Pancreas (tissue), 10 donors: ENCODE results near the gene CTU2. TPM values are rescaled to one million over a fixed set of nuclear protein-coding genes. Genes with fewer than 3 reads are reported as not detected.

ENCODE experiments used
- ATAC-seq, 4 donors: fragments of 200-7000 bp; cut with Tn5 transposase; one replicate each; pipeline versions ENCODE4 v1.8.0 to v1.9.1; 2020; ENCODE audit warnings: mild to moderate bottlenecking in 4 of 4, moderate library complexity in 4 of 4
- DNase-seq, 6 donors: peaks; one replicate each; pipeline ENCODE4 v3.0.0-alpha.2; 2020
- FAIRE-seq: peaks from 2 replicates; lab custom pipeline; 2012; peaks lifted over from hg19 to GRCh38; lab: Jason Lieb, UNC
- H3K27ac ChIP-seq, 4 donors: fragments of 200-600 bp; sonication (generic); 1 replicate in 3 of 4; 2 replicates in 1 of 4; pipeline versions ENCODE4 v1.5.0 to v1.8.0; 2020
- H3K27me3 ChIP-seq, 4 donors: fragments of 200-600 bp; one replicate each; pipeline ENCODE4 v1.8.0; 2021
- H3K36me3 ChIP-seq, 3 donors: fragments of 200-600 bp; sonication (generic) in 1 of 3; one replicate each; pipeline versions ENCODE4 v1.5.0 to v1.8.0; 2020 to 2021
- H3K4me1 ChIP-seq, 3 donors: fragments of 200-600 bp; one replicate each; pipeline ENCODE4 v1.8.0; 2021
- H3K4me3 ChIP-seq, 4 donors: fragments of 200-600 bp; sonication (generic) in 2 of 4; one replicate each; pipeline versions ENCODE4 v1.5.0 to v1.8.0; 2020 to 2021
- H3K9me3 ChIP-seq, 4 donors: fragments of 200-600 bp; one replicate each; pipeline ENCODE4 v1.8.0; 2021
- WGBS, 2 donors: extraction: QIAGEN DNeasy Blood & Tissue Kit; methylation state at CpG; one replicate each; pipeline ENCODE4 v1.1.7; 2013; 5-methylcytosine and 5-hydroxymethylcytosine counted together
- intact Hi-C, 3 donors: fragments of 100-400 bp; cut with DNase I; formaldehyde crosslinking; loops; one replicate each; pipeline versions ENCODE4 v1.11.1 to v1.14.2; 2022
- polyA plus RNA-seq, 2 donors: library from polyadenylated mRNA; stranded (reverse); fragments of 200-250 nt; gene quantifications; one replicate each; pipeline ENCODE4 v1.2.3, GENCODE V29; 2013
- total RNA-seq, 6 donors: library from RNA; stranded (reverse); fragmentation: NEBNext Ultra II Directional in 4 of 6; extraction: Animal tissue kit (Norgen Biotek cat#: 25700) in 4 of 6; gene quantifications; one replicate each; pipeline versions ENCODE4 v1.2.1 to v1.2.4, GENCODE V29; 2021 to 2023
- TF ChIP-seq, protein P1 (sequence below), 4 donors: fragments of 200-600 bp; sonication (generic) in 3 of 4; IDR thresholded peaks; one replicate each; pipeline versions ENCODE4 v1.5.0 to v1.8.0; 2021; ENCODE audit warnings: antibody characterized with exemption in 4 of 4
- donor health status: healthy with polysubstance abuse.
- donor health status: DM: no; HTN: no; CAD: no; lungs with moderate emphysema.
- donor health status: DM: no; HTN: no; CAD: no.
- donor health status: control.
- donor health status: control.
- donor health status: Bipolar disorder and iron deficiency.
- donor health status: DM: yes; HTN: yes; CAD: no.
- donor health status: DM: no; HTN: no; CAD: no.
- donor health status: DM: no; HTN: no; CAD: no.
- donor health status: DM: yes; HTN: yes; CAD: no.

Gene CTU2
- total and polyA plus RNA-seq, 8 donors, result 8.1 to 21.9 (median 10.6) TPM

DNA sequence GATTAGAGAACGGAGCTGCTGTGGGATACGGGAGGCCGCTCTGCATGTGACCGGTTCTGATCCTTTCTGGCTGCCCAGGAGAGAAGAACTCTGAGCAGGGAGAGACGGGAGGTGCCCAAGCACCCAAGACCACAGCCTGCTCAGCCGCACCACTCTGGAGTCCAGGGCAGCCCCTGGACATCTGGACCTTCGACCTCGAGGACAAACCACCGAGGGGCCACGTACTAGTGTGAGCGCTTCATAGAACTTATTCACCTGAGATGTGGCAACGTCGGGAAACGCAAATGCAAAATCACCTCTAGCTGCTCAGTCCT, 6.0 kb upstream of the CTU2 start:
- peak overlapping the region in 2 of 4 donors; percentile 15 to 50 for H3K27ac ChIP-seq
- DNase-seq (no peak), ATAC-seq (no peak), FAIRE-seq (no peak)
- H3K4me3 ChIP-seq, result no peak overlapping the region
- H3K36me3 ChIP-seq, result peaks cover 0 to 12% (median 4%) of the 10 kb centered on the region in 3 donors
- H3K4me1 ChIP-seq, result peaks cover 0 to 6% (median 4%) of the 10 kb centered on the region in 3 donors
- no peaks in the 10 kb centered on the region for H3K9me3 ChIP-seq
- TF ChIP-seq, protein P1, sequence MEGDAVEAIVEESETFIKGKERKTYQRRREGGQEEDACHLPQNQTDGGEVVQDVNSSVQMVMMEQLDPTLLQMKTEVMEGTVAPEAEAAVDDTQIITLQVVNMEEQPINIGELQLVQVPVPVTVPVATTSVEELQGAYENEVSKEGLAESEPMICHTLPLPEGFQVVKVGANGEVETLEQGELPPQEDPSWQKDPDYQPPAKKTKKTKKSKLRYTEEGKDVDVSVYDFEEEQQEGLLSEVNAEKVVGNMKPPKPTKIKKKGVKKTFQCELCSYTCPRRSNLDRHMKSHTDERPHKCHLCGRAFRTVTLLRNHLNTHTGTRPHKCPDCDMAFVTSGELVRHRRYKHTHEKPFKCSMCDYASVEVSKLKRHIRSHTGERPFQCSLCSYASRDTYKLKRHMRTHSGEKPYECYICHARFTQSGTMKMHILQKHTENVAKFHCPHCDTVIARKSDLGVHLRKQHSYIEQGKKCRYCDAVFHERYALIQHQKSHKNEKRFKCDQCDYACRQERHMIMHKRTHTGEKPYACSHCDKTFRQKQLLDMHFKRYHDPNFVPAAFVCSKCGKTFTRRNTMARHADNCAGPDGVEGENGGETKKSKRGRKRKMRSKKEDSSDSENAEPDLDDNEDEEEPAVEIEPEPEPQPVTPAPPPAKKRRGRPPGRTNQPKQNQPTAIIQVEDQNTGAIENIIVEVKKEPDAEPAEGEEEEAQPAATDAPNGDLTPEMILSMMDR (IDR thresholded peaks at IDR 0.05), result no peak
- intact Hi-C loops, result no loop called here
- no peaks in the 10 kb centered on the region for H3K27me3 ChIP-seq
- 85 to 88% methylated on average over 14 of the region's 14 CpGs for WGBS, 2 donors

DNA sequence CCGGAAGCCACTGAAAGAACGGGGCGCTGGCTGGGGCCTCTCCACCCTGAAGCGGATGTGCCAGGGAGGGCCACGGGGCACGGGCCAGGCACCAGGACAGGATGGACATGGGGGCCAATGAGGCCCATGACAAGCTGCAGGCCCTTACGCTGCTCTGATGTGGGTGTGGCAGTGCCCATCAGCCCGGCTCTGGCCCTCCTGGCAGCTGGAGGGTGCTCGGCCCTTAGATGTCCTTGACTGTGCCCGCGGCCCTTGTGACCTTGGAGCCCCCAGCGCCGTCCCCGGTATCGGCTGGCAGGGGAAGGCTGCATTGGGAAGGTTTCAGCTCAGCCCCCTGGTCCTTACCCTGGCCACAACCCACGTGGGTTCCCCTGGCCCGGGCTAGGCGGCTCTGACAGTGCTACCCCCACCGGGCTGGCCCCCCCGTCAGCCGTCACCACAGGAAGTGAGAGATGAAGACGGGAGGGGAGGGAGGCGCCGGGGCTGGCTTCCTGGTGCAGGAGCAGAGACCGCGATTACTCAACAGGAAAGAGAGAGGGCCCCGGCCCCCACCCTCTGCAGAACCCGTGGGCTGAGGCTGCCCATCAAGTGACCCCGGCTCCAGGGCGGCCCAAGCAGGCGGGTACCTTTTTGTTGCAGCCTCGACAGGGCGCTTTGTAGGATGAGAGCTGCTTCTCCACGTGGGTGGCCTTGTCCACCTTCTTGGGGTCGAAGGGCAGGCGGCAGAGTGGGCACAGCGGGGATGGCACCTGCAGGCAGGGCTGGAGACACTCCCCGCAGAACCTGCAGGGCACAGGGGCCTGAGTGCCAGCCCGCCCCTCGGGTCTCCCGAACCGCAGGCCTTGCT, 5.4 kb upstream of the CTU2 start:
- WGBS, 2 donors, result 76 to 79% methylated on average over 37 to 42 of the region's 42 CpGs
- intact Hi-C loops, result no loop called here
- H3K36me3 ChIP-seq, result peaks cover 0 to 12% (median 4%) of the 10 kb centered on the region in 3 donors
- TF ChIP-seq, protein P1 (IDR thresholded peaks at IDR 0.05), result no peak
- no peaks in the 10 kb centered on the region for H3K27me3 ChIP-seq
- no peak for FAIRE-seq
- peak in 3 of 6 donors; percentile 33 to 86 (median 44) for DNase-seq
- H3K4me3 ChIP-seq, result peak overlapping the region in 1 of 4 donors; percentile 17
- peaks cover 0 to 7% (median 4%) of the 10 kb centered on the region in 3 donors for H3K4me1 ChIP-seq
- no peaks in the 10 kb centered on the region for H3K9me3 ChIP-seq
- H3K27ac ChIP-seq, result peak overlapping the region in 2 of 4 donors; percentile 63 to 70
- peak in 3 of 4 donors; percentile 38 to 73 (median 68) for ATAC-seq

DNA sequence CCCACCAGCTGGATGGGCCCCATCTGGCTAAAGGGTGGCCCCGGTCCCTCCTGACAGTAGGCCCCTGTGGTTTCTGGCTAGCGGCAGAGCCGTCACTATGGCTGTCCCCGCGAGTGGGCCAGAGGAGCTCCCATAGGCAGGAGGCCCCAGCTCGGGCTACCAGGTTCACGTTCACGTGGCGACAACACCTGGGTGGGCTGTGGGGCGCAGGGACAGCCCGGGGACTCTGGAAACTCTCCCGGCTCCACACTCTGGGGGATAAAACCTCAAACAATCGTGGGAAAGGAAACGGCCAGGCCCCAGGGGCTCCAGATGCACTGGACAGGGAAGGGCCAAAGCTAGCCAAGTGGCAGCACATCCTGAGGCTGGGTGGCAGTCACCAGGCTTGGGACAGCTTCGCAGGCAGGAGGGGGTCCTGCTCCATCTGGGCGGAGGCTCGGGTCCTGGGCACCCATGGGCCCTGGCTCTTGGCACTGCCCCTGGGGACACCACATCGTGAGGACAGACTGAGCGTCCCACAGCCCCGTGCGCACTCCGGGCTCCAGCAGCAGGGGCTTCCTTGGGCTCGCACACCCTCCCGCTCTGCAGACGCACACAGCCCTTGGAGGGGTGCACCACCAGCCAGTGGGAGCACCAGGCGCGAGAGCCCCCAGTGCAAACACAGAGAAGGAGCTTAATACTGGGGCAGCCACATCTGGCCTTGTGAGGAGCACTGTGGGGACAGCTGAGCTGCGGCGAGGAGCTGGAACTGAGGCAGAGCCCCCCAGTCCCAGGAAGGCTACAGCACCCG, 4.5 kb upstream of the CTU2 start:
- WGBS, 2 donors, result 82 to 85% methylated on average over 30 of the region's 30 CpGs

DNA sequence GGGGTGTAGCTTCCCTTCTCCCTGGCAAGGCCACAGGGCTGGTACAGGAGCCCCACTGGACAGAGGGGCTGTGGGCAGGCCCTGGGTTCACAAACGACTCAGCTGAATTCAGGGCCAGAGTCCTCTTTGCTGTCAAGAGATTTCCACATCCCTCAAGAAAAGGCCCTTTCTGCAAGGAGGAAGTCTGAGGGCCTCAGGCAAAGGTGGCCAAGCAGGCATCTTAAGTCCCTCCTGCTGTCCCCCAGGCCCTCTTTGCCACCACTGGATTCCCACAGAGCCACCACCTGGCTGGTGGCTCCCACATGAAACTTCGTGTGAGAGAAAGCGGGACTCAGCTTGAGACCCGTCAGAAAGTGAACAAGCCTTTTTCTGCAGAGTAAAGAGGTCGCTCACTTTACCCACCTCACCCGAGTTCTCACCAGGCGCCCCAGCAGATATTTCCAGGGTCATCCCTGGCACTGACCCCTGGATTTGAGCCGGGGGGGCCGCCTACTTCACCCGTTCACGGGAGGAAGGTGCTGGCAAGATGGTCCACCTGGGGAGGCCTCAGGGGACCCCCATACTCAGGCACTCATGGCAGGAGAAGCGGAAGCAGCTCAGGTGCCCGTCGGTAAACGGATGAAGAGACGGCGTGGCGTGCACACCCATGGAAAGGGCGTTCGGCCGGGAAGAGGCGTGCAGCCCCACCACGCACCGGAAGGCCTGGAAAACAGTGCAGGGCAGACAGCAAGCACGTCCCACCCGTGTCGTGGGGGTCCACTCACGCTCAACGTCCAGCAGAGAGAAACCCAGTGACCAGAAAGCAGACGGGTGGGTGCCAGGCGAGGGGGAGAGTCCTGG, 3.7 kb upstream of the CTU2 start:
- 80 to 87% methylated on average over 31 of the region's 31 CpGs for WGBS, 2 donors
- TF ChIP-seq, protein P1 (IDR thresholded peaks at IDR 0.05), result no peak
- H3K9me3 ChIP-seq, result no peaks in the 10 kb centered on the region
- no peak for ATAC-seq
- DNase-seq, result no peak
- H3K4me1 ChIP-seq, result peaks cover 0 to 15% (median 4%) of the 10 kb centered on the region in 3 donors
- H3K36me3 ChIP-seq, result peaks cover 0 to 12% (median 4%) of the 10 kb centered on the region in 3 donors
- no peaks in the 10 kb centered on the region for H3K27me3 ChIP-seq
- H3K27ac ChIP-seq, result peak overlapping the region in 2 of 4 donors; percentile 64 to 70
- no peak for FAIRE-seq
- peak overlapping the region in 1 of 4 donors; percentile 26 for H3K4me3 ChIP-seq
- intact Hi-C loops, result no loop called here

More for the DNA sequence above, 4.5 kb upstream of the CTU2 start:
- Histone ChIP-seq H3K9me3 (no peaks in the 10 kb centered on the region), H3K36me3 (peaks cover 0 to 12% (median 4%) of the 10 kb centered on the region in 3 donors), H3K27ac (peak overlapping the region in 2 of 4 donors; percentile 63 to 70), H3K4me1 (peaks cover 0 to 7% (median 4%) of the 10 kb centered on the region in 3 donors), H3K4me3 (peak overlapping the region in 1 of 4 donors; percentile 17), H3K27me3 (no peaks in the 10 kb centered on the region)
- DNase-seq (no peak), FAIRE-seq (no peak), ATAC-seq (no peak)
- TF ChIP-seq, protein P1 (IDR thresholded peaks at IDR 0.05), result no peak
- intact Hi-C loops, result no loop called here
